DMS79 (cell line): ENCODE results near the gene POMGNT1.

Experiments
- DNase-seq: peaks from one replicate; lab custom pipeline; 2025; lab: John Stamatoyannopoulos, UW

POMGNT1 gene

GRCh38 chr1:46210561-46210960, 12.3 kb upstream of the POMGNT1 start:
- DNase-seq = no peak

GRCh38 chr1:46206399-46206798, 8.2 kb upstream of the POMGNT1 start:
- no peak for DNase-seq

DNA sequence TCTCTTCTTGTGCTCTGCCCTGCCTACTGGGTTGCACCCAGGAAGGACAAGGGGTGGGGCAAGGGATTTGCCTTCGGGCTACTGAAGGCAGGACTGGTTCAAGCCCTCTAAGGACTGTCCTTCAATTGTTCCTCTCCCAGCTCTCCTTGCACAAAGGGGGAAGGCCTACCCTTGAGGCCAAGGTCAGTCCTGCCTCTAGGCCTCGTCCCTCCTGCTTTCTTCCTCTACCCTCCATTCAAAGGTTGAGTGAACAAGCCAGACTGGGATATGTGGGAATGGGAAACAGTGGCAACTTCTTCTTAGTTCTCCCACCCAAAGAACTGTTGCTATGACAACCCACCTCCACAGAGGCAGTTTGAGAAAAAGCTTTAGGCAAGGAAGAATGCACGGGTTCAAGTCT, 7.6 kb upstream of the POMGNT1 start:
- no peak for DNase-seq

GRCh38 chr1:46205141-46205540, 6.9 kb upstream of the POMGNT1 start:
- DNase-seq = no peak

- DNase-seq = peak; percentile 92
These were observed 6.1 kb upstream of the POMGNT1 start for GRCh38 chr1:46204406-46204742.

- DNase-seq = no peak
These were observed 5.6 kb upstream of the POMGNT1 start for GRCh38 chr1:46203738-46204405.

GRCh38 chr1:46199233-46199749, 1.1 kb upstream of the POMGNT1 start:
- DNase-seq = no peak

- DNase-seq = no peak
These were observed 672 bp downstream of the POMGNT1 start for GRCh38 chr1:46197560-46197963.

- no peak for DNase-seq
These were observed 1.6 kb downstream of the POMGNT1 start for GRCh38 chr1:46196609-46197008.

DNA sequence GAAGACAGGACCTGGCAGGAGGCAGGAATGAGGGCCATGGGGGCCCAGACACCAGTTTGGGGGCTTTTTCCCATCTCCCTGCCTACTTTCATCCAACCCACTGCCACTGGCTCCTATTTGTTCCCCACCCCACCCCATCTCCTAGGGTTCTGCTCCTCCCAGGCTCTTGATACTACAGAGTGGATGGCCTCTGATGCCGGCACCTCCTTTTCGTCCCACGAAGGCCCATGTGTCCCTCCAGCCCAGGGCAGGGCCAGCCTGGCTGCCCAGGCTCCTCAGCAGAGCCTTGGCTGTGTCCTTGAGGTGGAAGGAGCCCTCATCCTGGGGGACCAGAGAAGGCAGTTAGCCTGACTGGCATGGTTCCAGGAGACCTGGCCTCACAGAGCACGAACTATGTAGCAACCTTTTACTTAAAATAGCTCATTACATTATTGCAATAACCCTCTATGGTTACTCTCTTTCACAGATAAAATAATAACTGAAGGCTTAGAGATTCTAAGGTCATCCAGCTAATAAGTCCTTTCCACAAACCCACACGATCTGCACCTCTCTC, 3.5 kb downstream of the POMGNT1 start:
- no peak for DNase-seq

DNA sequence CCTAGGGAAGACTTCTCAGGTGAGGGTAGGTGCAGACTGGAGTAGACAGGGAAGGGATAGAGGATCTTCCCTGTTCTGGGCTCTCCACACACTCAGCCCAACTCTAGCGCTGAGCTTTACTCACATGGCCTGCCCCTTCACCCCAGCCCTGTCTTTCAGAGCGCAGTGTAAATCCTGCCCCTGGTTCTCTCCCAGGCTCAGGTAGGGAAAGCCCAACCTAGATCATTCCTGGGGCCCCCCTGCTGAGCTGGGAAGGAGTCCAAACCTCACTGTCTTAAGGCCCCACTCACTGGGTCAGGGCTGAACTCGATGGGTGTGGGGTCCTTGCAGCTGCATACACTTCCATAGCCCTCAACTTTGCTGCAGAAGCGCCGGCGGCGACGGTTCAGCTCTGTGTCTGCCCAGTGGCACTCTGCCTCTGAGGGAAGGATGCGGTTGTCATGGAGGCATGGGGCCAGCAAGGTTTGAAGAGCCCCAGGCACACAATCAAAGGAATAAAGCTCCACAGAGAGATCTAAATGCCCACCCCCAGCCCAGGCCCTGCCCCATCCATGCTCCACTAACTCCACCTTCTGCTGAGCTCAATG, 4.2 kb downstream of the POMGNT1 start:
- peak; percentile 31 for DNase-seq

DNA sequence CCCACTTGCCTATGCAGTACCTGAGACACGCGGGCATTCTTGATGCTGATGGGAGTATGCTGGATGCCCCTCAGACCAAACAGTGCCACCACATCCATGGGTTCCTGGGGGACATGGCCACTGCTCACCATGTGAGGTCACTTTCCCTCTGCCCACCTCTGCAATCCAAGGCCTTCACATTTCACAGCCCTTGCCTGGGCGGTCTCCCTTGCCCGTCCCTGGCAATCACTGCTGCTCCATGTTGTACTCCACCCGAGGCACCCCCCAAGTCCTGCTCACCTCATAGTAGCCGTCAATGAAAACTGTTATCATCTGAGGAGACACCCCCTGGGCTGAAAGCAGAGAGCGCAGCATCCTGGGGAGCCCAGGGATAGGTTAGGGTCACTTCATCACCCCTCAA, 4.9 kb downstream of the POMGNT1 start:
- DNase-seq = no peak

DNA sequence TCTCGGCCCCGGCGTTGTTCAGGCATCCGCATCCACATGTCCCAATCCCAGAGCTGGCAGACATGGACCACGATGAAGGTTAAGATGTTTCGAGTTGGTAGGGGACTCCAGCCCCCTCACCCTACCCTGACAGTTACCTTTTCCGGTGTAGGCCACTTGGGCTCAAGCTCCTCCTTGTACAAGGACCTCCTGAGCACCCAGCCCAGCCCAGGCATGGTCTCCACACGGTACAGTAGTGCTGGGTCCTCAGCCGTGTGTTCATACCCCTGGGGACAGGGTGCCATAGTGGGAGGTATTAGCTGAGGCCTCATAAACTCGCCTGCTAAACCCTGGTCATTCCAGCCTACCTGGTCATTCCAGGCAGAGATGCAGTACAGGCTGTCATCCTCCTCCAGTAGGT, 6.1 kb downstream of the POMGNT1 start:
- no peak for DNase-seq

- DNase-seq = no peak
These were observed 7.1 kb downstream of the POMGNT1 start for GRCh38 chr1:46191033-46191701.

- no peak for DNase-seq
These were observed 7.7 kb downstream of the POMGNT1 start for GRCh38 chr1:46190539-46190938.

DNA sequence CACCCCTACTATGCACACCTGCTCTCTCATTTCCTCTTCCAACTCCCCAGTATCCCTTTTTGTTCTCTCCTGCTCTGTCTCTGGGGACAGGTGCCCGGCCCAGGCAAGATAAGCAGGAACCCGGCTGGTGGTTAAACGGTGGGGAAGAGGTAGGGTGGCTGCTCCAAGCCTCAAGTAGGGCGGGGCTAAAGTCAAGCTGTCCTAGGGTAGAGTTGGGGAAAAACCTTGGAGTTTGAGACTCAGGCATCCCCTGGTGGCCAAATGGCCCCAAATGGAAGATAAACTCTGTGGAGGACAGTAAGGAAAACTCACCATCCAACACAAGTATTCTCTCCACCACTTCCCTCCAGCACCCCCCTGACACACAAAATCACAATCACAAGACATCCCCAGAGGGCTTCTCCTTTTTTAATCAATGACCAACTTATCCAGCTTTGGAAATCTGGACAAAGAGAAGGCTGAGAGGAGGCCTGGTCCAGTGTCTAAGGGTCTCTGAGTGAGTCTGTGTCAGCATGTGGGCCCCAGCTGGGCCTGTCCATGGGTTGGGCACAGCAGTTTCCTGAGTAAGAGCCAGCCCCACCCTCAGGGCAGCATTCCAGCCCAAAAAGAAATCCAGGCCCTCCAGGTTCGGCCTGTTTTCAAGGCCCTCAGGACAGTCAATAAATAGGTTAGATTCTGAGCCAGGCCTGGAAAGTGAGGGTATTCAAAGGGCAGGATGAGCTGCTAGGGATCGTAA, 9.8 kb downstream of the POMGNT1 start:
- DNase-seq = no peak

- DNase-seq = no peak
These were observed 10.9 kb downstream of the POMGNT1 start for GRCh38 chr1:46187106-46187869.

DNA sequence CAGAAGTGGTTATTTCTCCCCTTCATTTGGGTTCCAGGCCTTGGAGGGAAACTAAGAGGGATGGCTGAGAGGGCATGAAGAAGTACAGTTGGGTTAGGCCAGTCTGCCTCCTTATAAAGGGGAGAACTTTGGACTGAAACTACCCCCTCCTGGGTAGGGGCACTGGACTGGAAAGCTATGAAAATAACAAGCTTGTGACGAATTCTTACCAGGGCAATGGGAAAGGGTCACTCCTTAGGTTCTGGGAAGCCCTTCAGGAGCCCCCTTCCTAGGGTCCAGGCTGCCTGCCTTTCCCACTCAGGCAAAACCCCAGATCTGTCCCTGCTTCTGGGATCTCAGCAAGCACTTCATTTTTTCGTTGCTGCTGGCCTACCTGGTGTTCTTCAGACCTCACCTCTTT, 12.2 kb downstream of the POMGNT1 start:
- no peak for DNase-seq

- no peak for DNase-seq
These were observed 13.1 kb downstream of the POMGNT1 start for GRCh38 chr1:46184920-46185658.

DNA sequence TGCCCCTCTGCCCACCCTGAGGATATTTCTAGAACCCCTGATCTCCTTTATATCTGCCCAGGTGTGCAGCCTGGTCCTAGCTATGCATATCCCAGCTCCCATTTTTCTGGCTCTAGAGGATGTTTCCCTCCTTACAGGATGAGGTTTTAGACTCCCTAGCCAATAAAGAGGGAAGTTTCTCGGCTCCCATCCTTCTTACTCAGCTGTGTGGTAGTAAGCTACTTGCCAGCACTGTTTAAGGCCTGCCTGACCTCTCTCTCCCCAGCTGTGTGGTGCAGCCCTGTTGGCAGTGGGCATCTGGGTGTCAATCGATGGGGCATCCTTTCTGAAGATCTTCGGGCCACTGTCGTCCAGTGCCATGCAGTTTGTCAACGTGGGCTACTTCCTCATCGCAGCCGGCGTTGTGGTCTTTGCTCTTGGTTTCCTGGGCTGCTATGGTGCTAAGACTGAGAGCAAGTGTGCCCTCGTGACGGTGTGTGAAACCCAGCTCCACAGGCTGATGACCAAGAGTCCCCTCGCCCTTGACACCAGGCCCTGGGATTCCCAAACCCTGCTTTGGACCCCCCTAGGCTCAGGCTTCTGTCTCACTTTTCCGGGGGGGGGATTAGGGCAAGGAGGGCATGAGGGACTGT, 14.2 kb downstream of the POMGNT1 start:
- no peak for DNase-seq
